ENCODE measurements around the gene LGALS12.

LGALS12 gene

DNA sequence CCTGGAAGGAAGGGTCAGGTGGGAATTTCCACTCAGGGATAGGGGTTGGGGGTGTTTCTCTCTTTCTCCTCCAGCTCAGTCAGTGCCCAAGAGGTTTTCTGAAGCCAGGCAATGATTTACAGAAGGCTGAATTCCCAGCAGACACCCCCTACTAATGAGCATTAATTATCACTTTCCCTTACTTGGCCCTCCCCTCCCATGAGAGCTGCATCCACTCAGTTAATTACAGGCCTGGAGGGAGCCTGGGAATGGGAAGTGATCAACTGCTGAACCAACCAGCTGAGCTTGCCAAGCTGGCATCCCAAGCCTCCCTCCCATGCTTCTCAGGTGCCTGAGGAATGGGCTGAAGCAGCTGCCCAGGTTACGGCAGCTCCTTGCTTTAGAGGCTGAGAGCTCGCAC is 992 bp downstream of the LGALS12 start:
- no peaks in the 10 kb centered on the region for H3K36me3 ChIP-seq (ENCODE audit: control insufficient read depth, insufficient read depth, low read length)
- no peaks in the 10 kb centered on the region for H3K79me2 ChIP-seq
- H3K27me3 ChIP-seq (ENCODE audit: control insufficient read depth, insufficient read depth, low read length): no peaks in the 10 kb centered on the region
- H3K9me3 ChIP-seq (ENCODE audit: control insufficient read depth, low read length): no peaks in the 10 kb centered on the region
- no peak overlapping the region for H2AFZ ChIP-seq
- no peak overlapping the region for H3K27ac ChIP-seq
- H3K4me3 ChIP-seq (ENCODE audit: low read depth, low read length): no peak overlapping the region
- no peaks in the 10 kb centered on the region for H3K4me1 ChIP-seq
- TF ChIP-seq, protein P1, sequence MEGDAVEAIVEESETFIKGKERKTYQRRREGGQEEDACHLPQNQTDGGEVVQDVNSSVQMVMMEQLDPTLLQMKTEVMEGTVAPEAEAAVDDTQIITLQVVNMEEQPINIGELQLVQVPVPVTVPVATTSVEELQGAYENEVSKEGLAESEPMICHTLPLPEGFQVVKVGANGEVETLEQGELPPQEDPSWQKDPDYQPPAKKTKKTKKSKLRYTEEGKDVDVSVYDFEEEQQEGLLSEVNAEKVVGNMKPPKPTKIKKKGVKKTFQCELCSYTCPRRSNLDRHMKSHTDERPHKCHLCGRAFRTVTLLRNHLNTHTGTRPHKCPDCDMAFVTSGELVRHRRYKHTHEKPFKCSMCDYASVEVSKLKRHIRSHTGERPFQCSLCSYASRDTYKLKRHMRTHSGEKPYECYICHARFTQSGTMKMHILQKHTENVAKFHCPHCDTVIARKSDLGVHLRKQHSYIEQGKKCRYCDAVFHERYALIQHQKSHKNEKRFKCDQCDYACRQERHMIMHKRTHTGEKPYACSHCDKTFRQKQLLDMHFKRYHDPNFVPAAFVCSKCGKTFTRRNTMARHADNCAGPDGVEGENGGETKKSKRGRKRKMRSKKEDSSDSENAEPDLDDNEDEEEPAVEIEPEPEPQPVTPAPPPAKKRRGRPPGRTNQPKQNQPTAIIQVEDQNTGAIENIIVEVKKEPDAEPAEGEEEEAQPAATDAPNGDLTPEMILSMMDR (IDR thresholded peaks at IDR 0.05): no peak
- no peak overlapping the region for H3K4me2 ChIP-seq (ENCODE audit: low read length)
- no peak overlapping the region for H3K9ac ChIP-seq

DNA sequence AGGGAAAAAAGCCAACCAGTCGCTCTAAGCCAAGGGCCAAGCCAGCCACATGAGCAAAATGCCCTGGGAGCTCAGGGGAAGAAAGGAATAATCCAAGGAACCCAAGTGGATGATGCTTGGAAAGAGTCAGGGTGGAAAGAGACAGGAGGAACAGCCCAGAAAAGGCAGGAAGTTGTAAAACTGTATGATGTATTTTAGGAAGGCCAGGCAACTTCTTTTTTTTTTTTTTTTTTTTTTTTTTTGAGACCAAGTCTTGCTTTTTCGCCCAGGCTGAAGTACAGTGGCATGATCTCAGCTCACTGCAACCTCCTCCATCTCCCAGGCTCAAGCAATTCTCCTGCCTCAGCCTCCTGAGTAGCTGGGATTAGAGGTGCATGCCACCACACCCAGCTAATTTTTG is 1.6 kb downstream of the LGALS12 start:
- Histone ChIP-seq H3K4me2 (ENCODE audit: low read length) (no peak overlapping the region), H3K27me3 (ENCODE audit: control insufficient read depth, insufficient read depth, low read length) (no peaks in the 10 kb centered on the region), H3K9ac (no peak overlapping the region), H2AFZ (no peak overlapping the region), H3K9me3 (ENCODE audit: control insufficient read depth, low read length) (no peaks in the 10 kb centered on the region), H3K36me3 (ENCODE audit: control insufficient read depth, insufficient read depth, low read length) (no peaks in the 10 kb centered on the region), H3K4me1 (no peaks in the 10 kb centered on the region), H3K27ac (no peak overlapping the region), H3K79me2 (no peaks in the 10 kb centered on the region), H3K4me3 (ENCODE audit: low read depth, low read length) (no peak overlapping the region)
- TF ChIP-seq, protein P1 (IDR thresholded peaks at IDR 0.05): no peak

DNA sequence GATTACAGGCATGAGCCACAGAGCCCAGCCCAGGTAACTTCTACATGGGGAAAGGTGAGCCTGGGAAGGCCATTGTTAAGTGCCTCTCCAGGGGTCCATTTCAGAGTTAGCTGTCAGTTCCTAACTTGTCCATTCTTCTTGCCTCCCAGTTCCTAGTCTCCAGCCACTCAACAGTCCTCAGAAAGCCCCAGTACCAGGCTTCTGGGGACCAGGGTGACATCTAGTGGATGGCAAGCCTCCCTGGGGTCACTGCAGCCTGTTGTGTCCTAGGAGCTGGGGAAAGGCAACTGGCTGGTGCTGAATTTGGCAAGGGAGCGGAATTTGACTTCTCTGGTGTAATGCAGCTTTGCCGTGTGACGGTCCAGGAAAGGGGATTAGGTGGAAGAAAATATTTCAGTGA is 2.1 kb downstream of the LGALS12 start:
- Histone ChIP-seq H3K9me3 (ENCODE audit: control insufficient read depth, low read length) (no peaks in the 10 kb centered on the region), H3K4me2 (ENCODE audit: low read length) (no peak overlapping the region), H3K27ac (no peak overlapping the region), H3K79me2 (no peaks in the 10 kb centered on the region), H3K36me3 (ENCODE audit: control insufficient read depth, insufficient read depth, low read length) (no peaks in the 10 kb centered on the region), H3K27me3 (ENCODE audit: control insufficient read depth, insufficient read depth, low read length) (no peaks in the 10 kb centered on the region), H3K4me1 (no peaks in the 10 kb centered on the region), H3K4me3 (ENCODE audit: low read depth, low read length) (no peak overlapping the region), H2AFZ (no peak overlapping the region), H3K9ac (no peak overlapping the region)
- TF ChIP-seq, protein P1 (IDR thresholded peaks at IDR 0.05): no peak

DNA sequence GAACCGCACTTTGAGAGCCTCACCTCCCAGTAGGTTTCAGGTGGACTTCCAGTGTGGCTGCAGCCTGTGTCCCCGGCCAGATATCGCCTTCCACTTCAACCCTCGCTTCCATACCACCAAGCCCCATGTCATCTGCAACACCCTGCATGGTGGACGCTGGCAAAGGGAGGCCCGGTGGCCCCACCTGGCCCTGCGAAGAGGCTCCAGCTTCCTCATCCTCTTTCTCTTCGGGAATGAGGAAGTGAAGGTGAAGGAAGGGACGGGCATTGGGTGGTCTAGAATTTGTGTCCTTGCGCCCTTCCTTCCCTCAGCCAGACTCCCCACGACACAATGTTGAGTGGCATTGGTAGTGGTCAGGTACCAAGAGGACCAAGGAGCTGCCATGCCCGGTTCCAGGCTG is 2.9 kb downstream of the LGALS12 start:
- H3K9ac ChIP-seq: no peak overlapping the region
- TF ChIP-seq, protein P1 (IDR thresholded peaks at IDR 0.05): no peak
- H3K4me1 ChIP-seq: no peaks in the 10 kb centered on the region
- H3K27ac ChIP-seq: no peak overlapping the region
- no peaks in the 10 kb centered on the region for H3K79me2 ChIP-seq
- no peaks in the 10 kb centered on the region for H3K9me3 ChIP-seq (ENCODE audit: control insufficient read depth, low read length)
- no peak overlapping the region for H2AFZ ChIP-seq
- H3K27me3 ChIP-seq (ENCODE audit: control insufficient read depth, insufficient read depth, low read length): no peaks in the 10 kb centered on the region
- no peaks in the 10 kb centered on the region for H3K36me3 ChIP-seq (ENCODE audit: control insufficient read depth, insufficient read depth, low read length)
- no peak overlapping the region for H3K4me2 ChIP-seq (ENCODE audit: low read length)
- no peak overlapping the region for H3K4me3 ChIP-seq (ENCODE audit: low read depth, low read length)

DNA sequence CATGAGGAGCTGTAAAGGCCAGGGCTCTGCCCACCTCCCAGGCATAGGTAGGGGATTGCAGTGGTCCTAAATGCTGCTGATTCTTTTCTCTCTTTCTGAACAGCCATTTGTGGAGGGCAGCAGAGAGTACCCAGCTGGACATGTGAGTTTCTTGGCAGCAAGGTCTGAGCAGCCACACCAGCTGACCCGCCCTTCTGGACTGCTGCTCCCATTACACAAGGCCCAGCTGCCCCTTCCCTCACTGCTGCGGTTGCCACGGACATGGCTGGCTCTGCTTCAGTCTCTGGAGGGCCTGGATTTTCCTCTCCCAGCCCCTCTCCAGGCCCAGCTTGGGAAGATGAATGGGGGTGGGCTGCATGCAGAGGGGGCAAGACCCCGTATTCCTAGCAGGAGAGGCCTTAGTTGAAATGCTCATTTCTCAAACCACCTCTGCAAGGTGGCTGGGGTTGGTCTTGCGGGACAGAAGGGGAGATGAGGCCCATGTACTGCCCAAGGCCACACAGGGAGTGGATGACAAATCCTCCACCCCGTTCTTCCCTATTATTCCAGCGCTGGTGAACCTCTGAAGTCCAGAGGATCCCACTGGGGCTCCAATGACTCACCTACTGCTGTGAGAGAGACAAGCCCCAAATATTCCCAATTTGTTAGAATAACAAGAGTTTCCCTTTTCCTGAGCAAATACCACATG is 4.6 kb downstream of the LGALS12 start:
- TF ChIP-seq, protein P1 (IDR thresholded peaks at IDR 0.05): no peak
- Histone ChIP-seq H2AFZ (no peak overlapping the region), H3K4me3 (ENCODE audit: low read depth, low read length) (no peak overlapping the region), H3K9ac (no peak overlapping the region), H3K79me2 (no peaks in the 10 kb centered on the region), H3K9me3 (ENCODE audit: control insufficient read depth, low read length) (no peaks in the 10 kb centered on the region), H3K27ac (no peak overlapping the region), H3K27me3 (ENCODE audit: control insufficient read depth, insufficient read depth, low read length) (no peaks in the 10 kb centered on the region), H3K4me2 (ENCODE audit: low read length) (no peak overlapping the region), H3K4me1 (no peaks in the 10 kb centered on the region), H3K36me3 (ENCODE audit: control insufficient read depth, insufficient read depth, low read length) (no peaks in the 10 kb centered on the region)

Data from parathyroid adenoma (tissue), 2 donors.